ENCODE results near the gene MKKS. TPM values are rescaled to one million over a fixed set of nuclear protein-coding genes. Genes with fewer than 3 reads are reported as not detected.

MKKS gene
- total and polyA plus RNA-seq, 2 of the 13 experiments (the other 11 are each of a cell fraction or from before 2014, with no cell fraction given): 26.7 to 34.5 TPM

GRCh38 chr20:10469599-10469998, 35.6 kb upstream of the MKKS start (continued):
- TF ChIP-seq TEF (CRISPR knock-in tag; IDR thresholded peaks at IDR 0.05): no peak
- no peak for TF ChIP-seq CAMTA2 (CRISPR knock-in tag; IDR thresholded peaks at IDR 0.05; ENCODE audit: borderline replicate concordance)
- peak; percentile 75 for TF ChIP-seq SMC3 (IDR thresholded peaks at IDR 0.05; ENCODE audit: low read length)
- TF ChIP-seq REPIN1 (CRISPR knock-in tag; IDR thresholded peaks at IDR 0.05; ENCODE audit: borderline replicate concordance, low read depth): no peak
- TF ChIP-seq CTCF (CRISPR knock-in tag; IDR thresholded peaks at IDR 0.05): peak; percentile 74
- no peak for TF ChIP-seq ZNF205 (CRISPR knock-in tag; IDR thresholded peaks at IDR 0.05)
- TF ChIP-seq ZNF790 (CRISPR knock-in tag; IDR thresholded peaks at IDR 0.05; ENCODE audit: borderline replicate concordance): no peak

GRCh38 chr20:10469056-10469455, 35.0 kb upstream of the MKKS start:
- no peak overlapping the region for H3K27ac ChIP-seq (ENCODE audit: extremely low read length, insufficient read depth, low read length)
- H3K4me2 ChIP-seq (ENCODE audit: low read depth, low read length): no peak overlapping the region
- H3K36me3 ChIP-seq (replicated peaks in 1 of 2; ENCODE audit: control insufficient read depth in 1 of 2, insufficient read depth in 2 of 2, low read length in 2 of 2): no peaks in the 10 kb centered on the region; a peak in 1 of 5 replicates
- DNase-seq (ENCODE audit: low spot score) (no peak), FAIRE-seq (no peak), ATAC-seq (no peak)
- H3K4me1 ChIP-seq (ENCODE audit: insufficient read depth, low read length): peaks cover 29% of the 10 kb centered on the region
- H2AFZ ChIP-seq (ENCODE audit: low read length): no peak overlapping the region
- intact Hi-C loops (cut with micrococcal nuclease; ENCODE audit: unreplicated experiment): loop anchor here (5.0 to 10.0 kb wide), 4 partner anchors 196 to 1073 kb away; no protein-coding TSS in a partner anchor
- CTCF ChIA-PET (ENCODE audit: low intra/inter-chr PET ratio, low total read pairs): interaction anchor here (1.1 to 1.8 kb wide), 3 partner anchors 68 to 177 kb away, joined by 4 to 10 read pairs (median 7); no protein-coding TSS in a partner anchor
- no peak overlapping the region for H3K4me3 ChIP-seq (replicated peaks in 1 of 3; ENCODE audit: insufficient read depth in 1 of 3, low read depth in 2 of 3, low read length in 3 of 3)
- H3K9ac ChIP-seq (ENCODE audit: insufficient read depth, low read depth, low read length): no peak overlapping the region
- no TSS peak for BruUV-seq (replicated peaks)
- H3K9me3 ChIP-seq (ENCODE audit: low read length): no peaks in the 10 kb centered on the region
- POLR2A ChIA-PET: interaction anchor here (1.9 kb wide), 1 partner anchor 34 kb away, joined by 9 read pairs; the partner anchor contains the start of genes MKKS and SLX4IP
- no peaks in the 10 kb centered on the region for H3K27me3 ChIP-seq (ENCODE audit: control insufficient read depth in 1 of 2, insufficient read depth in 2 of 2, low read length in 2 of 2)
- H3K79me2 ChIP-seq (ENCODE audit: insufficient read depth, low read length): peaks cover 3% of the 10 kb centered on the region
- in situ Hi-C loops (cut with HindIII; ENCODE audit: extremely low pct_ligation_motif_present, low pct_unique_long_range_greater_than_20kb): loop anchor here (5.0 kb wide), 1 partner anchor 68 kb away; no protein-coding TSS in a partner anchor
- 98% methylated on average over 2 of the region's 2 CpGs for WGBS (ENCODE audit: low lambda C conversion rate)
- TF ChIP-seq ZNF280D (CRISPR knock-in tag; IDR thresholded peaks at IDR 0.05) (no peak), ZNF530 (CRISPR knock-in tag; IDR thresholded peaks at IDR 0.05; ENCODE audit: low read depth) (no peak), PREB (CRISPR knock-in tag; IDR thresholded peaks at IDR 0.05) (no peak), SCMH1 (CRISPR knock-in tag; IDR thresholded peaks at IDR 0.05; ENCODE audit: borderline replicate concordance) (no peak), ZFP1 (CRISPR knock-in tag; IDR thresholded peaks at IDR 0.05) (no peak), PPARG (CRISPR knock-in tag; conservative IDR thresholded peaks at IDR 0.05) (no peak)
- no peaks in the 10 kb centered on the region for H4K20me1 ChIP-seq (ENCODE audit: insufficient read depth, low read length)

Measured in HepG2 (cell line).